ENCODE measurements around the gene GREB1L.

The GREB1L gene

DNA sequence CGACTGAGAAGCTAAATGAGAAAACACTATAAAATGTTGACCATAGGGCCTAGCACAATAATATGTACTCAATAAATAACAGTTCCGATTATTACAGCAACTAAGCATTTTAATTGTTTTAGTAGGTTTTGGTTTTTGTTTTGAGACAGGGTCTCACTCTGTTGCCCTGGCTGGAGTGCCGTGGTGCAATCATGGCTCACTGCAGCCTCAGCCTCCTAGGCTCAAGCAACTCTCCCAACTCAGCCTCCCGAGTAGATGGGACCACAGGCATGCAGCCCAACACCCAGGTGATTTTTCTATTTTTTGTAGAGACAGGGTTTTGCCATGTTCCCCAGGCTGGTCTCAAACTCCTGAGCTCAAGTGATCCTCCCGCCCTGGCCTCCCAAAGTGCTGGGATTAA, 304.4 kb downstream of the GREB1L start:
- Histone ChIP-seq H2AFZ (ENCODE audit: low read depth, low read length) (no peak overlapping the region), H3K9me3 (ENCODE audit: insufficient read depth, low read length) (no peaks in the 10 kb centered on the region), H3K4me2 (ENCODE audit: low read length) (no peak overlapping the region), H3K4me1 (ENCODE audit: low read length) (no peaks in the 10 kb centered on the region), H4K20me1 (ENCODE audit: insufficient read depth, low read length) (no peaks in the 10 kb centered on the region), H3K27me3 (ENCODE audit: low read depth, low read length) (no peaks in the 10 kb centered on the region), H3K9ac (ENCODE audit: low read length) (no peak overlapping the region), H3K79me2 (ENCODE audit: low read length) (0 out of 2 replicates have a peak, but pooled peaks cover 4% of the 10 kb centered on the region), H3K36me3 (replicated peaks; ENCODE audit: low read depth, low read length) (peaks cover 18% of the 10 kb centered on the region), H3K27ac (ENCODE audit: low read length) (no peak overlapping the region), H3K4me3 (ENCODE audit: low read length) (no peak overlapping the region)
- TF ChIP-seq CTCF (IDR thresholded peaks at IDR 0.05; ENCODE audit: low read depth, low read length) (no peak), EZH2phosphoT487 (IDR thresholded peaks at IDR 0.05; ENCODE audit: low read depth) (no peak)

- H3K36me3 ChIP-seq (replicated peaks; ENCODE audit: low read depth, low read length), result peaks cover 31% of the 10 kb centered on the region
- no peak for TF ChIP-seq EZH2phosphoT487 (IDR thresholded peaks at IDR 0.05; ENCODE audit: low read depth)
- TF ChIP-seq CTCF (IDR thresholded peaks at IDR 0.05; ENCODE audit: low read depth, low read length), result no peak
- no peaks in the 10 kb centered on the region for H4K20me1 ChIP-seq (ENCODE audit: insufficient read depth, low read length)
- no peak overlapping the region for H3K9ac ChIP-seq (ENCODE audit: low read length)
- H3K4me3 ChIP-seq (ENCODE audit: low read length), result no peak overlapping the region
- no peaks in the 10 kb centered on the region for H3K27me3 ChIP-seq (ENCODE audit: low read depth, low read length)
- no peak overlapping the region for H3K27ac ChIP-seq (ENCODE audit: low read length)
- H2AFZ ChIP-seq (ENCODE audit: low read depth, low read length), result no peak overlapping the region
- no peaks in the 10 kb centered on the region for H3K9me3 ChIP-seq (ENCODE audit: insufficient read depth, low read length)
- no peaks in the 10 kb centered on the region for H3K4me1 ChIP-seq (ENCODE audit: low read length)
- H3K4me2 ChIP-seq (ENCODE audit: low read length), result no peak overlapping the region
- peaks cover 4% of the 10 kb centered on the region; the same call in 1 of the 2 replicates for H3K79me2 ChIP-seq (ENCODE audit: low read length)
Observed at GRCh38 chr18:21548647-21549046, 306.6 kb downstream of the GREB1L start.

GRCh38 chr18:21550510-21550970, 308.5 kb downstream of the GREB1L start:
- no peaks in the 10 kb centered on the region for H3K4me1 ChIP-seq (ENCODE audit: low read length)

GRCh38 chr18:21557607-21558253, 315.7 kb downstream of the GREB1L start:
- Histone ChIP-seq H3K27ac (ENCODE audit: low read length) (no peak overlapping the region), H3K27me3 (ENCODE audit: low read depth, low read length) (no peaks in the 10 kb centered on the region), H3K9me3 (ENCODE audit: insufficient read depth, low read length) (no peaks in the 10 kb centered on the region), H4K20me1 (ENCODE audit: insufficient read depth, low read length) (no peaks in the 10 kb centered on the region), H2AFZ (ENCODE audit: low read depth, low read length) (no peak overlapping the region), H3K4me3 (ENCODE audit: low read length) (no peak overlapping the region), H3K9ac (ENCODE audit: low read length) (no peak overlapping the region), H3K79me2 (ENCODE audit: low read length) (no peaks in the 10 kb centered on the region), H3K4me2 (ENCODE audit: low read length) (no peak overlapping the region), H3K36me3 (replicated peaks; ENCODE audit: low read depth, low read length) (peaks cover 19% of the 10 kb centered on the region), H3K4me1 (ENCODE audit: low read length) (no peaks in the 10 kb centered on the region)
- TF ChIP-seq CTCF (IDR thresholded peaks at IDR 0.05; ENCODE audit: low read depth, low read length), result no peak
- TF ChIP-seq EZH2phosphoT487 (IDR thresholded peaks at IDR 0.05; ENCODE audit: low read depth), result no peak

More at GRCh38 chr18:21550510-21550970, 308.5 kb downstream of the GREB1L start:
- Histone ChIP-seq H3K36me3 (replicated peaks; ENCODE audit: low read depth, low read length) (peaks cover 27% of the 10 kb centered on the region), H3K9me3 (ENCODE audit: insufficient read depth, low read length) (no peaks in the 10 kb centered on the region), H3K9ac (ENCODE audit: low read length) (no peak overlapping the region), H3K4me2 (ENCODE audit: low read length) (no peak overlapping the region), H3K79me2 (ENCODE audit: low read length) (peaks cover 4% of the 10 kb centered on the region; the same call in 1 of the 2 replicates), H4K20me1 (ENCODE audit: insufficient read depth, low read length) (no peaks in the 10 kb centered on the region), H3K4me3 (ENCODE audit: low read length) (no peak overlapping the region), H3K27me3 (ENCODE audit: low read depth, low read length) (no peaks in the 10 kb centered on the region), H2AFZ (ENCODE audit: low read depth, low read length) (no peak overlapping the region), H3K27ac (ENCODE audit: low read length) (no peak overlapping the region)
- TF ChIP-seq EZH2phosphoT487 (IDR thresholded peaks at IDR 0.05; ENCODE audit: low read depth) (no peak), CTCF (IDR thresholded peaks at IDR 0.05; ENCODE audit: low read depth, low read length) (no peak)

Data from OCI-LY3 (cell line).